ENCODE measurements around the gene AKAP1.

GRCh38 chr17:57125406-57125805, 40.4 kb downstream of the AKAP1 start:
- TF ChIP-seq CTCF (IDR thresholded peaks at IDR 0.05) (no peak), POLR2AphosphoS5 (IDR thresholded peaks at IDR 0.05) (no peak)

Measured in gastroesophageal sphincter (tissue), 3 donors.